ENCODE measurements around the gene CPNE2.

DNA sequence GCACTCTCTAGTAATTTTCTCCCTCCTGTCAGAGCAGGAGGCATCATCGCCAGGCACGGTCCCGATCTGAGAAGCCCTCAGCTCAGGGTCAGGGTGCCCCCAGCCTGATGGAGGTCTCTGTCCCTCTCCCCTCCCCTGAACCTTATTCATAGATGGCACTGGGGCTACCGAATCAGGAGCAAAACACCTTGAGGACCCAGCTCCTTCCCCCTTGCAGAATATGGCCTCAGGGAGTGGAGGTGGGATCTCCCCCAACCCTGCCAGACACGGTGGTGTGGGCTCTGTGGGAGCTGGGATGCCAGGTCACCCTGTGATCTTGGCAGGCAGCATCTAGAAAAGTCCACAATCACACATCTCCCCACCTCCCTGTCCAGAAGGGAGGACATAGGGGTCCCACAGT, 2.5 kb downstream of the CPNE2 start:
- TF ChIP-seq, protein P1, sequence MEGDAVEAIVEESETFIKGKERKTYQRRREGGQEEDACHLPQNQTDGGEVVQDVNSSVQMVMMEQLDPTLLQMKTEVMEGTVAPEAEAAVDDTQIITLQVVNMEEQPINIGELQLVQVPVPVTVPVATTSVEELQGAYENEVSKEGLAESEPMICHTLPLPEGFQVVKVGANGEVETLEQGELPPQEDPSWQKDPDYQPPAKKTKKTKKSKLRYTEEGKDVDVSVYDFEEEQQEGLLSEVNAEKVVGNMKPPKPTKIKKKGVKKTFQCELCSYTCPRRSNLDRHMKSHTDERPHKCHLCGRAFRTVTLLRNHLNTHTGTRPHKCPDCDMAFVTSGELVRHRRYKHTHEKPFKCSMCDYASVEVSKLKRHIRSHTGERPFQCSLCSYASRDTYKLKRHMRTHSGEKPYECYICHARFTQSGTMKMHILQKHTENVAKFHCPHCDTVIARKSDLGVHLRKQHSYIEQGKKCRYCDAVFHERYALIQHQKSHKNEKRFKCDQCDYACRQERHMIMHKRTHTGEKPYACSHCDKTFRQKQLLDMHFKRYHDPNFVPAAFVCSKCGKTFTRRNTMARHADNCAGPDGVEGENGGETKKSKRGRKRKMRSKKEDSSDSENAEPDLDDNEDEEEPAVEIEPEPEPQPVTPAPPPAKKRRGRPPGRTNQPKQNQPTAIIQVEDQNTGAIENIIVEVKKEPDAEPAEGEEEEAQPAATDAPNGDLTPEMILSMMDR (optimal IDR thresholded peaks at IDR 0.05 in 1 of 3, IDR thresholded peaks at IDR 0.05 in 1 of 3, conservative IDR thresholded peaks at IDR 0.05 in 1 of 3; ENCODE audit: extremely low read depth in 1 of 3, insufficient read depth in 2 of 3, low read length in 3 of 3): no peak
- TF ChIP-seq EZH2 (IDR thresholded peaks at IDR 0.05; ENCODE audit: low read length): no peak

Data from keratinocyte (primary cell).